ENCODE data around the gene VCPKMT. TPM values are rescaled to one million over a fixed set of nuclear protein-coding genes. Genes with fewer than 3 reads are reported as not detected.
A peak's percentile ranks its signal among the peaks of the same experiment; 100 is the strongest.

VCPKMT gene
- 14.6 TPM for polyA plus RNA-seq (2012; ENCODE audit: insufficient read depth, insufficient read length)

DNA sequence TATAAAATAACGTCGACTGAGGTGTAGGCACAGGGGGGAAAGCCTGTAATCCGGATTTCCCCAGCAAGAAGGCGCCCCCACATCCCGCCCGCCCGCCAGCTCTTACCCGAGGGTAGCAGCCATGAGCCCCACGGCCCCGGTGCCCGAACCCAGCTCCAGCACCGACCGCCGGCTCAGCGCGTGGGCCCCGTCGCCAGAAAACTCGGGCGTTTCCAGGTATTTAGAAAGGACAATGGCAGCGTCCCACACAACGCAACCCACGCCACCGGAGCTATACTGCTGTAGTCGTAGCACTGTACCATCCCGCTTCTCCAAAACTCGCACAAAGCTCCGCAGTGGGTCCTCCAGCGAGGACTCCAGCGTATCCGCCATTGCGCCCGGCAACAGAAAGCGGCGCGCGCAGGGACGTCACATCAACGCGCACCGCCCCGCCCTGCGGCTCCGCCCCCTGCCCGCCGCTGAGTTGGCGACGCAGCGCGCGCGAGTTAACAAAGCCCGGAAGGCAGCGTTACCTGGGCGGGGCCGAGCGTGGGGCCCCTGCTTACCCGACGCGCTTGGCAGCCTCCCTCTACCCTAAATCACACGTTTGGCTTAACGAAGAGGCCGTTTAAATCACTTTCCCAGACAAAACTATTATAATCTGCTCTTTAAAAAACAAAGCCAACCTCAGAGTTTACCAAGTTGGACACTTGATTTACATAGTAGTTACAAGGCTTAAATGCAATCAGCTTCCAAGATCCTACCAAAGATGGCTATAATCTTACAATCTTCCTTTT, at the start of gene VCPKMT:
TSS of gene VCPKMT (minus strand) at position 392 of the 776 bp plus-strand sequence. CDS start at position 372, 20 bp downstream.
- peak; percentile 86 for DNase-seq (ENCODE audit: low read depth, low spot score)

GRCh38 chr14:50156111-50156510, 39.7 kb upstream of the VCPKMT start:
- H3K4me3 ChIP-seq (ENCODE audit: low read length) = no peak overlapping the region
- DNase-seq (ENCODE audit: low read depth, low spot score) = no peak

More for the DNA sequence above, at the start of gene VCPKMT:
- H3K4me3 ChIP-seq (ENCODE audit: low read length) = peak within 1 kb of the TSS; percentile 91

DNA sequence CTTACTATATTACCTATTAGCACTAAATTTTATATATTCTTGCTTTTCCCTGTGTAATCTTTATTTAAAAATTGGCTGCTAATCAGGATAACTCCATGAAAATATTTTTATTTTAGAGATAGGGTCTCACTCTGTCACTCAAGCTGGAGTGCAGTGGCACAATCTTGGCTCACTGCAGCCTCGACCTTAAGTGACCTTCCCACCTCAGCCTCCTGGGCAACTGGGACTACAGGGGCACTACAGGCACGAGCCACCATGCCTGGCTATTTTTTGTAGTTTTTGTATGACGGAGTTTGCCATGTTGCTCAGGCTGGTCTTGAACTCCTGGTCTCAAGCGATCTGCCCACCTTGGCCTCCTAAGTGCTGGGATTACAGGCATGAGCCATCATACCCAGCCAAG, 32.4 kb upstream of the VCPKMT start:
- no peak for DNase-seq (ENCODE audit: low read depth, low spot score)

DNA sequence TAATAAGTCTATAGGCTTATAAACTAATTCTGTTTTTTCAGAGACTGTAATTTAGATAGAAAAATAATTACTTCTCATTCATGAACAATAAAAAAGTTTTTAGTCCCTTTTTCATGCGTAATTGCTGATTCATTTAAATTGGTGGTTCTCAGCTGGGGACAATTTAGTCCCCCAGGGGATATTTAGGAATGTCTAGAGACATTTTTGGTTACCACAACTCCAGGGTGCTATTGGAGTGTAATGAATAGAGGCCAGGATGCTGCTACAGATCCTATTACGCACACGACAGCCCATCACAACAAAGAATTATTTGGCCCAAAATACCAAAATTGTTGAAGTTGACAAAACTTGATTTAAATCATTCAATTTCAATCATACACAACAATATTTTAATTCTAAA, 22.8 kb upstream of the VCPKMT start:
- DNase-seq (ENCODE audit: low read depth, low spot score) = no peak
- H3K4me3 ChIP-seq (ENCODE audit: low read length) = no peak overlapping the region

More for the DNA sequence above, 32.4 kb upstream of the VCPKMT start:
- H3K4me3 ChIP-seq (ENCODE audit: low read length) = no peak overlapping the region

DNA sequence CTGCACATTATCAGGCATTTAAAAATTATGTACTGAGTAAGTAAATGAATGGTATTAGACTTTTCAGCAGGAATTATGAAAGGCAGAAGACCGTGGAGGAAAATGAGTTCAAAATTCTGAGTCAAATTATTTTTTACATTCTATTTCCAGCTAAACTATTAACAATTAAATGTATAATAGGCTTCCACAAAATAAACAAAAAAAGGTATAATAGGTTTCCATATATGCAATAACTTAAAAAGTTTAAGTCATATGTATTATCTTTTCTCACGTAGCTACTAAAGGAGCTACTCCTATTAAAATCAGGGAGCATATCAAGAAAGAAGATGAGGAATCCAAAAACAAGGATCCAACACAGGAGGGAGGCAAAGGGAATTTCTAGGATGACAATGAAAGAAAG, 11.4 kb upstream of the VCPKMT start:
- no peak for DNase-seq (ENCODE audit: low read depth, low spot score)
- no peak overlapping the region for H3K4me3 ChIP-seq (ENCODE audit: low read length)

- H3K4me3 ChIP-seq (ENCODE audit: low read length) = no peak overlapping the region
- DNase-seq (ENCODE audit: low read depth, low spot score) = no peak
These were observed 6.7 kb upstream of the VCPKMT start for GRCh38 chr14:50123062-50123461.

- H3K4me3 ChIP-seq (ENCODE audit: low read length) = no peak overlapping the region
- no peak for DNase-seq (ENCODE audit: low read depth, low spot score)
These were observed 5.9 kb upstream of the VCPKMT start for GRCh38 chr14:50122291-50122690.

- no peak for DNase-seq (ENCODE audit: low read depth, low spot score)
These were observed 5.1 kb upstream of the VCPKMT start for GRCh38 chr14:50121486-50121885.

GRCh38 chr14:50117456-50117855, 1.1 kb upstream of the VCPKMT start:
- DNase-seq (ENCODE audit: low read depth, low spot score) = no peak
- H3K4me3 ChIP-seq (ENCODE audit: low read length) = no peak overlapping the region

More at GRCh38 chr14:50121486-50121885, 5.1 kb upstream of the VCPKMT start:
- no peak overlapping the region for H3K4me3 ChIP-seq (ENCODE audit: low read length)

GRCh38 chr14:50116966-50117365, 594 bp upstream of the VCPKMT start:
- DNase-seq (ENCODE audit: low read depth, low spot score) = no peak
- H3K4me3 ChIP-seq (ENCODE audit: low read length) = peak overlapping the region; percentile 91

- no peak for DNase-seq (ENCODE audit: low read depth, low spot score)
- no peak overlapping the region for H3K4me3 ChIP-seq (ENCODE audit: low read length)
These were observed 2.9 kb downstream of the VCPKMT start for GRCh38 chr14:50113381-50114035.

- DNase-seq (ENCODE audit: low read depth, low spot score) = no peak
- H3K4me3 ChIP-seq (ENCODE audit: low read length) = no peak overlapping the region
These were observed 5.9 kb downstream of the VCPKMT start for GRCh38 chr14:50110323-50111037.

- DNase-seq (ENCODE audit: low read depth, low spot score) = no peak
- H3K4me3 ChIP-seq (ENCODE audit: low read length) = no peak overlapping the region
These were observed 7.0 kb downstream of the VCPKMT start for GRCh38 chr14:50109342-50109741.

GRCh38 chr14:50107850-50108249, 8.5 kb downstream of the VCPKMT start:
- H3K4me3 ChIP-seq (ENCODE audit: low read length) = no peak overlapping the region
- DNase-seq (ENCODE audit: low read depth, low spot score) = no peak

GRCh38 chr14:50106178-50106577, 10.2 kb downstream of the VCPKMT start:
- no peak for DNase-seq (ENCODE audit: low read depth, low spot score)
- H3K4me3 ChIP-seq (ENCODE audit: low read length) = no peak overlapping the region

DNA sequence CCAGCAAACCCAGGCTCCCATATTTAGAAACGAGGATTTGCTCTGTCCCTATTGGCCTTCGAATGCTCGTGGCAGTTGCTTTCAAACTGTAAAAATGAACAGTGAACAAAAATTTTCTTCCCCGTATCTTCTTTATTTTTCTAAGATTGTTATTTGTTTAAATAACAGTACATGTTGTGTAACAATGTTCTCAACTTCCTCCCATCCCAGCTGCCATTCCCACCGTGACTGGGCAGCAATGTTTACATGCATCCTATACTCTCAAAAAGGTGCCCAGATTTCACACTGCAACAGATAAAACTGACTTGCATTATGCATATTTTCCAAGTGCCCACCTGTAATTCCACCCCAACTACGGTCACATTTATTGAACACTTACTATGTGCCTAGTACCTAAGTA, 12.8 kb downstream of the VCPKMT start:
- no peak for DNase-seq (ENCODE audit: low read depth, low spot score)
- no peak overlapping the region for H3K4me3 ChIP-seq (ENCODE audit: low read length)

DNA sequence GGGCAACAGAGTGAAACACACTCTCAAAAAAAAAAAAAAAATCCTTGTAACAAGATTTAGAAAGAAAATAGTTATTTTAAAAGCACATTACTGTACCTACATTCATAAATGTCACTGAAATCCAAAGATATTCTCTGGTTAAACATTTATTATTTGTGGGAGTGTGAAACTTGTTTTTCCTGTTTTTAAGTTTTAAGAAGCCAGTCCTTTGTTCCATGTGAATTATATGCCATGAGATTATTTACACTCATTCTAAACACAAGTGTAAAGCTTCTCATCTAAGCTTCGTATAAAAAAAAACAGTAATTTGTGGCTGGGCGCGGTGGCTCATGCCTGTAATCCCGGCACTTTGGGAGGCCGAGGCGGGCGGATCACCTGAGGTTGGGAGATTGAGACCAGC, 15.0 kb downstream of the VCPKMT start:
- no peak overlapping the region for H3K4me3 ChIP-seq (ENCODE audit: low read length)
- DNase-seq (ENCODE audit: low read depth, low spot score) = no peak

DNA sequence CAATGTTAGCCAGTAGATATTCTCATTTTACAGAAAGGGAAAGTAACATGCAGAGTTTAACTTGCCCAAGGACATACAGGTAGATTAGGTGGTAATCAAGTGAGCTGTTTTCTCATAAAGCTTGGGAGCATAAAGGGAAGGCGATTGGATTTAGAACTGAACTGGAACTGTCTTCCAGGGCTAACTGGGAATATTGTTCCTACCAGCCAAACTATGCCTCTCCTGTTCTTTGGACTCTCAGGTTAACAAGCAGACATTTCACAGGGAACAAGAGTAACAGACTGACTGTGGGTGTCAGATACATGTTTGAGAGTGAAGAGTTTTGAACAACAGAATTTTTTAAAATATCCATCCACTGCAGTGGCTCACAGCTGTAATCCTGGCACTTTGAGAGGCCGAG, 15.6 kb downstream of the VCPKMT start:
- H3K4me3 ChIP-seq (ENCODE audit: low read length) = no peak overlapping the region
- DNase-seq (ENCODE audit: low read depth, low spot score) = no peak

DNA sequence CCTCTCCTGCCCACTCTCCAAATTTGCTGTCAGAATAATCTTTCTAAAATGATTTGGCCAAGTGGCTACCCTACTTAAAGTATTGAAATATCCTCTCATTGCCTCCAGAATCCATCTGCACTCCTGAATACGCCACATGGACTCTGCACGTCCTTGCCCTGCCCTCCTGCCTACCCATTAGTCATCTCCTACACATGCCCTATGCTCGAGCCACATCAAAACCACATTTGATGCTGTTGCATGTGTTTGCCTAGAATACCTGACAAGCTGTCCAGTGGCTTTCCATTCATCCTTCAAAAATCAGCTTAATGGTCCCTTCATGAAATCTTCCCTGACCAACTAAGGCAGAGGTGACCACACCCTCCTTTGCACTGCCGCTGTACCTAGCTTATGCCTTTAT, 17.0 kb downstream of the VCPKMT start:
- H3K4me3 ChIP-seq (ENCODE audit: low read length) = no peak overlapping the region
- no peak for DNase-seq (ENCODE audit: low read depth, low spot score)

GRCh38 chr14:50095895-50096294, 20.5 kb downstream of the VCPKMT start:
- DNase-seq (ENCODE audit: low read depth, low spot score) = peak; percentile 37
- no peak overlapping the region for H3K4me3 ChIP-seq (ENCODE audit: low read length)

Measured in Jurkat, Clone E6-1 (cell line).